Tibial nerve (tissue), 3 donors: Measurements from ENCODE around the gene INSIG1.

ENCODE experiments used
- CTCF ChIP-seq, 5 experiments: fragments of 200-600 bp in 3 of 5; fragments of 450-650 bp in 2 of 5; sonication (generic) in 3 of 5; IDR thresholded peaks; one replicate each; pipeline ENCODE4 v1.5.1; 2016 to 2019; ENCODE audit warnings: antibody characterized with exemption in 5 of 5, mild to moderate bottlenecking in 3 of 5, moderate library complexity in 2 of 5
- POLR2A ChIP-seq, 2 donors: fragments of 450-650 bp; IDR thresholded peaks; one replicate each; pipeline ENCODE4 v1.6.1; 2017; ENCODE audit warnings: antibody characterized with exemption in 2 of 2, mild to moderate bottlenecking in 2 of 2, moderate library complexity in 2 of 2

DNA sequence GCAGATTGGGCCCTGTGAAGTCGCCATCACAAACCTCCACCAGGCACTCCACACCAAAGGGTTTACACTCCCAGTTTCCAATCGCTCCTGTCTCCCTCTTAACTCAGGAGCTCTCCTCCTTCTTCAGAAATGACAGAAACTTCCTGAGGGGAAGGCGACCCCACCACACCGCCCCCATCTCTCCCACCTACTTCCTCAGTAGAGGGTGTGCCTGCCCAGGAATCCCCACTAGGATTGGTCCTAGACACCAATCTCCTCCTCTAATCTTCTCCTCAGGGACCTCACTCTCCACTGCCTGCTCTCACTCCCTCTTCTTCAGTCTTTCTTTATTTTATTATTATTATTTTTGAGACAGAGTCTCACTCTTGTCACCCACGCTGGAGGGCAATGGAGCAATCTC is 5.9 kb upstream of the INSIG1 start:
- TF ChIP-seq POLR2A (IDR thresholded peaks at IDR 0.05), result no peak
- TF ChIP-seq CTCF (IDR thresholded peaks at IDR 0.05), result no peak
